ENCODE results near the gene ITGAE.
A peak's percentile ranks its signal among the peaks of the same experiment; 100 is the strongest.

DNA sequence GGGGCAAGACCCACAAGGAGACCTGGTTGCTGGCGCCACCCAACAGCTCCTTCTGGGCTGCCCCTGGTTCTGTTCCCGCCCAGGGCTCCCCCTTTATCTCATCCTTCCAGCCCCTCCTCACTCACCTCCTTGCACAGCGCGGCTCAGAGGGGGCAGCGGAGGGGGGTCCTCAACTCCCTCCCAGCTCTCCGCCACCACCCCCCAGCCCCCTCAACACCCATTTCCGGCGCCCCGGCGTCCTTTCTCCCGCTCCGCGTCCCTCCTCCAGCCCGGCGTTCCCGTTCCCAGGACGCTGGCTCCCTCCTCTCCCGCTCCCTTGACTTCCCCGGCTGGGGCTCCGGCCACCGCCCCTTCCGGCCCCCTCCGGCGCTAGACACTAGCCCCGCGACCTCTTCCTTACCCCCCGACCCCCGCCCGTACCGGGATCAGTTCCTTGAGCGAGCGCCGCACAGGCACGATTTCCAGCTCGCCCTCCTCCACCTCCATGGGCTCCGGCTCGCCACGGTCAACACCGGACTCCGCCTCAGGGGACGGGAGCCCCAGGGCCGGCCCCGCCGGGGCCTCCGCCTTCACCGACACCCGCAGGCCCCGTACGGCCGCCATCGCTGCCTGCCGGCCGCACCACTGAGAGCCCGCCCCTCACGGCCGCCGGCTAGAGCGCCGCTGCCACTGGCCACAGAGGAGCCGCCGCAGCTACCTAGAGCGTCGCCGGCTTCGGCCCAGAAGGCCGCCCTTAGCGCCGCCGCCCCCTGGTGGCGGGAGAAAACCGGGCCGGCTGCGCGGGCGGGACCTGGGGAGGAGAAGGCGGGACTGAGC lies 44.8 kb upstream of the ITGAE start, which contains the start of gene NCBP3:
- TF ChIP-seq, protein P1, sequence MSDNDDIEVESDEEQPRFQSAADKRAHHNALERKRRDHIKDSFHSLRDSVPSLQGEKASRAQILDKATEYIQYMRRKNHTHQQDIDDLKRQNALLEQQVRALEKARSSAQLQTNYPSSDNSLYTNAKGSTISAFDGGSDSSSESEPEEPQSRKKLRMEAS (IDR thresholded peaks at IDR 0.05) = no peak; the same call in 1 of the 2 replicates
- TF ChIP-seq RAD21 (IDR thresholded peaks at IDR 0.05; ENCODE audit: low read depth) (peak; percentile 17; the same call in 1 of the 2 replicates), CREB1 (IDR thresholded peaks at IDR 0.05; ENCODE audit: low read depth) (0 out of 2 replicates have a peak, but pooled peaks have one; percentile 26), EGR1 (IDR thresholded peaks at IDR 0.05) (peak; percentile 54), YY1 (IDR thresholded peaks at IDR 0.05; ENCODE audit: low read depth) (peak; percentile 93), EP300 (IDR thresholded peaks at IDR 0.05; ENCODE audit: borderline replicate concordance) (no peak; the same call in 1 of the 2 replicates), FOXM1 (IDR thresholded peaks at IDR 0.05; ENCODE audit: borderline replicate concordance, low read depth) (no peak), CEBPB (IDR thresholded peaks at IDR 0.05) (peak; percentile 2; the same call in 1 of the 2 replicates), TEAD4 (IDR thresholded peaks at IDR 0.05) (no peak), TAF1 (IDR thresholded peaks at IDR 0.05; ENCODE audit: low read depth) (peak; percentile 91)

All from Ishikawa (cell line).